ENCODE data around the gene RFX4. TPM values are rescaled to one million over a fixed set of nuclear protein-coding genes. Genes with fewer than 3 reads are reported as not detected.

RFX4 gene
- total and polyA plus RNA-seq, 3 donors from 2014 or later: 52.7 to 217 (median 86.4) TPM

DNA sequence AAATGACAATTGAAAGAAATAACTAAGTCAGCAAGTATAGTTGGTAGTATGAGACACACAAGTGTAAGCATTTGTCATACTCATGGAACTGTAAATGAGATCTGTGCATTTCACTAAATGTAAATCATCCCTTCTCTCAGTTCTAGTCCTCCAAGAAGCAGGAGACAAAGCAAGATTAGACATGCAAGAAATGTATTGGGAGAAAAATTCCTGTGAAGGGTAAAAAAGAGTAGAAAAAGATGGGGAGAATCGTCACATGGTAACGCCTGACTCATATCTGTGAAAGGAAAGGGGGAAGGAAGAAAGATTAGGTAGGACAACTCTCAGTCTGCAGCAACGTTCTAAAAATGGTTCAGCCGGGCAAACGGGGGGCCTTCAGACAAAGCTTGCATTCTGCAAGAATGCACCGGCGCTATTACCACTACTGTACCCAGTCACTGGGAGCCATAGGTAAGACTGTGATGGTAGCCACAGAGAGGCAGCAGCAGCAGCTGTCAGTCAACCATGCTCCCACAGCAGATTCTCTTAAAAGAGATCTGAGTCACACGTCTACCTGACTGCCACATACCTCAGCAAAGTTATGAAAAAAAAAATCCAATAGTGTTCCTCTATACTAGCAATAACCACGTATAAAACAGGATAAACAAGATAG lies 18.0 kb upstream of the RFX4 start:
- H3K4me3 ChIP-seq: no peak overlapping the region
- TF ChIP-seq CTCF (IDR thresholded peaks at IDR 0.05): no peak
- TF ChIP-seq POLR2A (IDR thresholded peaks at IDR 0.05): no peak
- no peaks in the 10 kb centered on the region for H3K36me3 ChIP-seq (ENCODE audit: low read depth, missing control alignments)
- DNase-seq: no peak
- intact Hi-C loops (cut with DNase I; ENCODE audit: low total_unique reads): no loop called here
- no peaks in the 10 kb centered on the region for H3K27me3 ChIP-seq
- H3K9me3 ChIP-seq: no peaks in the 10 kb centered on the region
- 74 to 77% methylated on average over 9 of the region's 9 CpGs for WGBS, 2 donors
- no peak overlapping the region for H3K27ac ChIP-seq
- no peaks in the 10 kb centered on the region for H3K4me1 ChIP-seq

DNA sequence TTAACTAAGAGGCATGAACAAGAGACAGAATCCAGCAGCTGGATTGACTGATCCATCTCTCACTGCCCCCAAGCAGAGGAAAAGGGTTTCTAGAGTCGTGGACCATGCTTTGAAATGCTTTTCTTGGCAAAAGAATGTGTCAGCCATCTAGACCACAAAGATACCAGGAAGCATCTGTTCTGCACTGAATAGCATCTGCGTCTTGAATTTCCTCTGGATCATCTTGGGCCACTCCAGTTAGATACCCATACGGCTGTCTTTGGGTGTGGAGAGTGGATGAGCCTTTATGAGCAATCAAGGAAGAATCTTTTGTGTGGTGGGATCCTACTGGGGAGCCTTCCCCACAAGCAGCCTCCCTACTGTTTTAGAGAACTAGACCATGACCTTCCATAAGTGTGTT lies 16.0 kb upstream of the RFX4 start:
- Histone ChIP-seq H3K27me3 (no peaks in the 10 kb centered on the region), H3K27ac (no peak overlapping the region), H3K4me3 (no peak overlapping the region), H3K9me3 (no peaks in the 10 kb centered on the region), H3K4me1 (no peaks in the 10 kb centered on the region), H3K36me3 (ENCODE audit: low read depth, missing control alignments) (no peaks in the 10 kb centered on the region)
- intact Hi-C loops (cut with DNase I; ENCODE audit: low total_unique reads): no loop called here
- no peak for TF ChIP-seq CTCF (IDR thresholded peaks at IDR 0.05)
- TF ChIP-seq POLR2A (IDR thresholded peaks at IDR 0.05): no peak
- no peak for DNase-seq
- 84 to 97% methylated on average over 3 of the region's 3 CpGs for WGBS, 2 donors

- H3K4me1 ChIP-seq: no peaks in the 10 kb centered on the region
- H3K27ac ChIP-seq: no peak overlapping the region
- no peaks in the 10 kb centered on the region for H3K27me3 ChIP-seq
- H3K4me3 ChIP-seq: no peak overlapping the region
- H3K9me3 ChIP-seq: no peaks in the 10 kb centered on the region
- intact Hi-C loops (cut with DNase I; ENCODE audit: low total_unique reads): no loop called here
- no peak for DNase-seq
- no peaks in the 10 kb centered on the region for H3K36me3 ChIP-seq (ENCODE audit: low read depth, missing control alignments)
- TF ChIP-seq CTCF (IDR thresholded peaks at IDR 0.05) (no peak), POLR2A (IDR thresholded peaks at IDR 0.05) (no peak)
Observed at GRCh38 chr12:106573239-106573638, 9.6 kb upstream of the RFX4 start.

DNA sequence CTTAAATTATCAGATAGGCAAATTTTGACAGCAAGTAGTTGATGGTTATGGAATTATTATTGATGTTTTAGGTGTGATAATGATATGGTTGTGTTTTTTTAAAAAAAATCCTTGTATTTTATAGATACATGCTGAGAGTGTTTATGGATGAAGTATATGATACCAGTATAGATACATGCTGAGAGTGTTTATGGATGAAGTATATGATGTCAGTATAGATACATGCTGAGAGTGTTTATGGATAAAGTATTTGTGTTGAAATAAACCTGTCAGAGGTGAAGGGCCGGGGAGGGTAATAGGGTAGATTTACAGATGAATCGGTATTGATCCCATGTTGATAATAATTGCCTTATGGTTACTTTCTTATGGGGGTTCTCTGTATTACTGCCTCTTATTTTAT lies 6.0 kb upstream of the RFX4 start:
- no peak for DNase-seq
- intact Hi-C loops (cut with DNase I; ENCODE audit: low total_unique reads): no loop called here
- Histone ChIP-seq H3K27ac (no peak overlapping the region), H3K9me3 (no peaks in the 10 kb centered on the region), H3K4me1 (peaks cover 14% of the 10 kb centered on the region), H3K36me3 (ENCODE audit: low read depth, missing control alignments) (no peaks in the 10 kb centered on the region), H3K27me3 (no peaks in the 10 kb centered on the region), H3K4me3 (no peak overlapping the region)
- TF ChIP-seq POLR2A (IDR thresholded peaks at IDR 0.05) (no peak), CTCF (IDR thresholded peaks at IDR 0.05) (no peak)
- WGBS, 2 donors: 87 to 95% methylated on average over 2 of the region's 2 CpGs

All from testis (tissue), 3 donors.